VCaP (cell line): Measurements from ENCODE around the gene NGFR.

Experiments
- H3K27ac ChIP-seq: fragments of 450-650 bp; 2 replicates; pipeline ENCODE4 v1.5.1; 2017
- CTCF ChIP-seq: fragments of 450-650 bp; conservative IDR thresholded peaks from 2 replicates; pipeline ENCODE4 v1.5.1; 2017; ENCODE audit warnings: mild to moderate bottlenecking, moderate library complexity

The NGFR gene

DNA sequence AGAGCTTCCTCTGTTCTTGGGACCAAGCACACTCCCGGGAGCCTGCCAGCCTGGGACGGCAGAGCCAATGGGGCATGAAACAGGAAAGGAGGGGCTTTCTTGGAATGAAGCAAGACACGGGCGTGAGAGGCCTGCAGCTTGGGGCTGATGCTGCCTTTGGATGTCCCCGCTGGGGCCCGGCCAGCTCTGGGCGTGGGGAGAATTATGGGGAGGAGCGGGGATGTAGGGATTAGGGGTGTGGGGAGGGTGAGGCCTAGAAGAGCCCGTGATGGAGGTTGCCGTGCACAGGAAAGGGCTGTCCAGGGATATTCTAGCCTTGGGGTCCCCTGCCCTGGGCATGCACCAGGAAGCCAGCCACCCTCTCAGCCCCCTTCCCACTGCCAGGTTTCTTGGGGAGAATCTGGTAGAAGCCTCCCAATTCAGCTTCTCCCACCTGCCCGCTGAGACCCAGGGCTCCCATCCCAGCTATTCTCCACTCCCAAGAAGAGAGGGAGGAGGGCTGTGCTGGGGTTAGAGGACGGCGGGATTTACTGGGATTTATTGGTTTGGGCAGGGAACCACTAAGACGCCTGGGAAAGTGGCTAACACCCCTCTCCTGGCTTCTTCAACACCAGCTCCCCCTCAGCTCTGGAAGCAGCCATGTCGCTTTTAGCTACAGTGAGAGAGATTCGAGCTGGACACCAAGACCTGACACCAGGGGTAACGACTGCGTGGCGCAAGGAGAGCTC, 60.6 kb downstream of the NGFR start:
- H3K27ac ChIP-seq = peak overlapping the region; percentile 50; the same call in 1 of the 2 replicates
- TF ChIP-seq CTCF = no peak

DNA sequence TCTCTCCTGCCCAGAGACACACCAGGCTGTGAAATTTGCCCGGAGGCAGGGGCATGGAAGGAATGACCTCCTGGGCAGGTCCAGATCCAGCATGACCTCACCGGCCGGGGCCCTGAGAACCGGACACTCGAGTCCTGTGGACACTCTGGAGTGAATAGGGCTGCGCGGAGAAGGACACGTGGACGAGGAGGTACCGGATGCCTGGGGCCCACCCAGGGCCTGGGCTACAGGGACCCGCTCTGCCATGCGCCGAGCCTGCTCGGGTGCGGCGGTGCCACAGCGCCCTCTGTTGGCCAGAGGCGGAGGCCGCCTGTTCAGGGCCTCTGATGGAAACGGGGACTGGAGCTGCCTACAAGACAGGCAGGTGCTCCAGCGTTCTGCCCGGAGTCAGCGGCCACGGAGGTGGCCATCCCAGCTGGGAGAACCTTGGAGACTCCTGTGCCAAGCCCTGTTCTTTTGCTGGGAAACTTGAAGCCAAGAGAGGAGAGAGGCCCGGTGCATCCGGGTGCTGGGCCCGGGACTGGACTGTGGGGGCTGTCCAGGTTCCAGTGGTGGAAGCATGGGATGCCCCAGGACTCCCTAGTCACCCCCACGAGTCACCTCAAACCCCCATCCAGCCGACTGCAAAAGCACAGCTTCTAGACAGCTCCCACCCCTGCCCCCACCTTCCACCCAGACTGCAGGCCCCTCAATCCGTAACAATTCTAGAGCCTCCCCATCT, 61.3 kb downstream of the NGFR start:
- TF ChIP-seq CTCF = peak; percentile 99
- peak overlapping the region; percentile 50; the same call in 1 of the 2 replicates for H3K27ac ChIP-seq

DNA sequence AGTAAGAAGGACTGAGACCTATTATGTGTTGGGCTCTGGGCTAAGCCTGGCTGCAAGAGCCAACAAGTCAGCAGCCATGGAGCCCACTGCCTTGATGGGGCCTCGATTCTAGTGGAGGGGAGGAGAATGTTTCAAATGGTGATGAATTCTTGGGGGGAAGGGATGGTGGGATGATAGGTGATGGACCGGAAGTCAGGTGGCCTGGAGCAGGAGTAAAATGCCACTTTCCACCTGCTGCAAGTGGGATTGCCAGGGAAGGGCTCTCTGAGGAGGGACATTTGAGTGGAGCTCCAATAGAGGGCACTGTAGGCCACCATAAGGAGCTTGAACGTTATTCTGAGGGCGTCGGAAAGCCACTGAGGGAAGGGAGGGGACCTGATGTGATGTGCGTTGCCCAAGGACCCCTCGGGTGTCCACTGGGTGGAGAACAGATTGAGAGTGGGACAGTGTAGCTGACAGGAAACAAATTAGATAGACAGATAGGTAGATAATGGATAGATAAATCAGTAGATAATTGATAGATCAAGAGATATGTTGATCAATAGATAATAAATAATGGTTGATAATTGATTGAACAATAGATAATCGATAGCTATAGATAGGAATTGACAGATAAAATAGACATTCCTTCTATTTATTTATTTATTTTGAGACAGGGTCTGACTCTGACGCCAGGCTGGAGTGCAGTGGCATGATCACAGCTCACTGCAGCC, 62.4 kb downstream of the NGFR start:
- TF ChIP-seq CTCF = peak; percentile 85
- H3K27ac ChIP-seq = no peak overlapping the region
